HEK293T (cell line): ENCODE results near the gene CNNM4.

Experiments
- ARNT ChIP-seq: fragments of 450-650 bp; IDR thresholded peaks from 2 replicates; pipeline ENCODE4 v1.6.1; 2017; ENCODE audit warnings: mild to moderate bottlenecking
- BHLHE40 ChIP-seq: fragments of 450-650 bp; IDR thresholded peaks from 2 replicates; pipeline ENCODE4 v1.6.1; 2016; ENCODE audit warnings: mild to moderate bottlenecking, moderate library complexity, borderline replicate concordance
- HDGF ChIP-seq: fragments of 450-650 bp; IDR thresholded peaks from 2 replicates; pipeline ENCODE4 v1.6.1; 2017; ENCODE audit warnings: antibody characterized with exemption, borderline replicate concordance
- LEF1 ChIP-seq: fragments of 450-650 bp; IDR thresholded peaks from 2 replicates; pipeline ENCODE4 v1.6.1; 2017; ENCODE audit warnings: mild to moderate bottlenecking, borderline replicate concordance
- PKNOX1 ChIP-seq: fragments of 450-650 bp; IDR thresholded peaks from 2 replicates; pipeline ENCODE4 v1.6.1; 2016
- SP1 ChIP-seq: fragments of 450-650 bp; IDR thresholded peaks from 2 replicates; pipeline ENCODE4 v1.6.1; 2017
- TARDBP ChIP-seq: fragments of 450-650 bp; IDR thresholded peaks from 2 replicates; pipeline ENCODE4 v1.6.1; 2016

GRCh38 chr2:96737831-96738230 lies 22.9 kb upstream of the CNNM4 start:
- TF ChIP-seq SP1 (no peak), BHLHE40 (no peak), TARDBP (no peak), PKNOX1 (no peak), LEF1 (no peak), HDGF (no peak), ARNT (no peak)
